Tibial artery (tissue), 4 donors: ENCODE measurements around the gene SHBG.

Experiments
- DNase-seq, 2 donors: peaks; one replicate each; pipeline ENCODE4 v3.0.0-alpha.2; 2019
- H3K27ac ChIP-seq, 2 donors: fragments of 200-600 bp; sonication (generic) in 1 of 2; 1 replicate in 1 of 2; 2 replicates in 1 of 2; pipeline ENCODE4 v1.5.1; 2018 to 2019; ENCODE audit warnings: mild to moderate bottlenecking in 1 of 2
- H3K27me3 ChIP-seq, 2 donors: fragments of 200-600 bp; sonication (generic) in 1 of 2; one replicate each; pipeline versions ENCODE4 v1.5.1 to v1.6.0; 2016 to 2019
- H3K36me3 ChIP-seq, 3 donors: fragments of 200-600 bp; sonication (generic) in 2 of 3; one replicate each; pipeline ENCODE4 v1.5.1; 2016 to 2019; ENCODE audit warnings: mild to moderate bottlenecking in 2 of 3
- H3K4me1 ChIP-seq, 4 donors: fragments of 200-600 bp; sonication (generic) in 2 of 4; 1 replicate in 3 of 4; 2 replicates in 1 of 4; pipeline ENCODE4 v1.5.1; 2016 to 2019
- H3K4me3 ChIP-seq, 2 donors: fragments of 200-600 bp; sonication (generic) in 1 of 2; 1 replicate in 1 of 2; 2 replicates in 1 of 2; pipeline ENCODE4 v1.5.1; 2018 to 2019; ENCODE audit warnings: mild to moderate bottlenecking in 2 of 2
- H3K9me3 ChIP-seq, 3 donors: fragments of 200-600 bp; sonication (generic) in 1 of 3; one replicate each; pipeline ENCODE4 v1.5.1; 2016 to 2019
- intact Hi-C: fragments of 100-400 bp; cut with DNase I; formaldehyde crosslinking; loops from one replicate; pipeline ENCODE4 v1.15.0; 2023; ENCODE audit warnings: low total_unique reads
- TF ChIP-seq, protein P1 (sequence below), 2 experiments: fragments of 200-600 bp in 1 of 2; fragments of 450-650 bp in 1 of 2; IDR thresholded peaks; one replicate each; pipeline ENCODE4 v1.5.1; 2017 to 2019; ENCODE audit warnings: antibody characterized with exemption in 2 of 2, mild to moderate bottlenecking in 1 of 2, moderate library complexity in 1 of 2

SHBG gene

GRCh38 chr17:7586673-7587419, 43.1 kb upstream of the SHBG start:
- intact Hi-C loops = no loop called here
- H3K27ac ChIP-seq = no peak overlapping the region

DNA sequence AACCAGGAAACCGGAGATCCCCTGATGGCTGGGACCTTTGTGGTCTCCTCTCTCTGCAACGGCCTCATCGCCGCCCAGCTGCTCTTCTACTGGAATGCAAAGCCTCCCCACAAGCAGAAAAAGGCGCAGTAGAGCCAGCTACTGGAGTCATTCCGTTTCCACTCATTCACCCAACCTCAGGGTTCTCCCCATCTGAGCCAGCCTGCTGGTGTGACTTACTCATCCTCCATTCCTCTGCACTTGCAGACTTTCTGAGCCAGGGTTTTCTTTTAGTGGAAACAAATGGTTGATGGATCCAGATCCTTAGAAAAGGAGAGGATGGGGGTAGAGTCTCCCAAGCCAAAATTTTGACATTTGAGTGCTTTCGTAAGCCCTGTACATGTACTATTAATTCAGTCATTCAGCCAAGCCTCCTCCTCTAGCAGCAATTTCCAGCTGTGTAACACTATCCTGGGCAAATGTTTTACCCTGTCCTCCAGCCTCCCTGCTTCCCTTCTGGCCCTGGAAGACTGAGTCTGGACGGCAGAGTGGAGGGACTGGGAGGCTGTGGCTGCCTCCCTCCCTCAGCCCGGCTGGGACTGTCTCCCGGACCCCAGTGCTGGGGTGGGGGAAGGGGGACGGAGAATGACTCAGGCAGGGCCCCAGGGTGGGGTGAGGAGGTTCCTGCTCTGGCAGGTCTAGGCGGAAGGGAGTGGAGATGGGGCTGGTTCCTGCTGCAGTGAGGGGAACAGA, 42.3 kb upstream of the SHBG start:
- H3K9me3 ChIP-seq = no peaks in the 10 kb centered on the region
- intact Hi-C loops = loop anchor here (2.0 kb wide), 1 partner anchor 69 kb away; no protein-coding TSS in a partner anchor
- H3K27ac ChIP-seq = peak overlapping the region in 1 of 2 donors; percentile 71
- H3K27me3 ChIP-seq = no peaks in the 10 kb centered on the region
- TF ChIP-seq, protein P1, sequence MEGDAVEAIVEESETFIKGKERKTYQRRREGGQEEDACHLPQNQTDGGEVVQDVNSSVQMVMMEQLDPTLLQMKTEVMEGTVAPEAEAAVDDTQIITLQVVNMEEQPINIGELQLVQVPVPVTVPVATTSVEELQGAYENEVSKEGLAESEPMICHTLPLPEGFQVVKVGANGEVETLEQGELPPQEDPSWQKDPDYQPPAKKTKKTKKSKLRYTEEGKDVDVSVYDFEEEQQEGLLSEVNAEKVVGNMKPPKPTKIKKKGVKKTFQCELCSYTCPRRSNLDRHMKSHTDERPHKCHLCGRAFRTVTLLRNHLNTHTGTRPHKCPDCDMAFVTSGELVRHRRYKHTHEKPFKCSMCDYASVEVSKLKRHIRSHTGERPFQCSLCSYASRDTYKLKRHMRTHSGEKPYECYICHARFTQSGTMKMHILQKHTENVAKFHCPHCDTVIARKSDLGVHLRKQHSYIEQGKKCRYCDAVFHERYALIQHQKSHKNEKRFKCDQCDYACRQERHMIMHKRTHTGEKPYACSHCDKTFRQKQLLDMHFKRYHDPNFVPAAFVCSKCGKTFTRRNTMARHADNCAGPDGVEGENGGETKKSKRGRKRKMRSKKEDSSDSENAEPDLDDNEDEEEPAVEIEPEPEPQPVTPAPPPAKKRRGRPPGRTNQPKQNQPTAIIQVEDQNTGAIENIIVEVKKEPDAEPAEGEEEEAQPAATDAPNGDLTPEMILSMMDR (IDR thresholded peaks at IDR 0.05) = no peak
- H3K4me1 ChIP-seq = peaks cover 6 to 43% (median 33%) of the 10 kb centered on the region in 4 donors
- H3K36me3 ChIP-seq = peaks cover 15 to 37% (median 18%) of the 10 kb centered on the region in 3 donors
- no peak overlapping the region for H3K4me3 ChIP-seq
- DNase-seq = peak in 1 of 2 donors; percentile 37

More at GRCh38 chr17:7586673-7587419, 43.1 kb upstream of the SHBG start:
- Histone ChIP-seq H3K9me3 (no peaks in the 10 kb centered on the region), H3K4me1 (peaks cover 10 to 50% (median 39%) of the 10 kb centered on the region in 4 donors), H3K36me3 (peaks cover 8 to 30% (median 11%) of the 10 kb centered on the region in 3 donors), H3K27me3 (no peaks in the 10 kb centered on the region), H3K4me3 (no peak overlapping the region)
- DNase-seq = no peak
- TF ChIP-seq, protein P1 (IDR thresholded peaks at IDR 0.05) = no peak

DNA sequence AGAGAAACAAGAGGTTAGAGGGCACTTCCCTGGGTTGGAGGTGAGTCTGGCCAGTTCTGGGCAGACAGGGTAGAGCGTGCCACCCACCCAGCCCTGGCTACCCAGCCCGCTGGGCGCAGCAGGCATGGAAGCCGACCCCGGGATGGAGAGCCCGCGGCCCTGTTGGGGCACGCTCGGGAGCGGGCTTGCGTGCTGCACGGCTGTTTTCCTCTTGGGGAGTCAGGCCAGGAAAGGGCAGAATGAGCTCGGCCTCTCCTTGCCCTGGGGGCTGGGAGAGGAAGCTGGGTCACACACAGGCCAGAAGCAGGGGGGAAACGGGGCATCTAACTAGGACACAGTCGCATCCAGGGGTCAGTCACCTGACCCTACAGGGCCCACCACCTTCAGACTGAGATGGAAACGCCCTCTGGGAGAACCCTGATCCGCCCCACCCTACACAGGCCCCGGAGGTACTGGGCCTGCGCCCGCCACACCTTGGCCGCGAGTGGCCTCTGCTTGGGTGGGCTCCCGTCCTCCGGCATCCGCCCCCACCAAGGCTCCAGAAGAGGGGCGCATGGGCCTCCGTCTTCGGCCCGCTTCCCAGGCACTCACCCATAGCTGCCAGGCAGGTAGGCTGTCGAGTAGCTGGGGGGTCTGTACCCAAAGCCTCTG, 41.3 kb upstream of the SHBG start:
- peak overlapping the region; percentile 48 to 62 for H3K4me3 ChIP-seq
- TF ChIP-seq, protein P1 (IDR thresholded peaks at IDR 0.05) = no peak
- peaks cover 26 to 48% (median 29%) of the 10 kb centered on the region in 3 donors for H3K36me3 ChIP-seq
- peaks cover 0 to 35% (median 25%) of the 10 kb centered on the region in 4 donors for H3K4me1 ChIP-seq
- no peak for DNase-seq
- H3K27ac ChIP-seq = peak overlapping the region; percentile 57 to 71
- intact Hi-C loops = loop anchor here (2.0 kb wide), 1 partner anchor 70 kb away; no protein-coding TSS in a partner anchor
- no peaks in the 10 kb centered on the region for H3K9me3 ChIP-seq
- no peaks in the 10 kb centered on the region for H3K27me3 ChIP-seq

- Histone ChIP-seq H3K27ac (peak overlapping the region; percentile 57 to 71), H3K4me1 (peaks cover 0 to 33% (median 23%) of the 10 kb centered on the region in 4 donors), H3K27me3 (no peaks in the 10 kb centered on the region), H3K9me3 (no peaks in the 10 kb centered on the region), H3K36me3 (peaks cover 32 to 55% (median 36%) of the 10 kb centered on the region in 3 donors), H3K4me3 (peak overlapping the region; percentile 48 to 62)
- TF ChIP-seq, protein P1 (IDR thresholded peaks at IDR 0.05) = peak; percentile 88
- peak; percentile 90 for DNase-seq
- intact Hi-C loops = loop anchor here (2.0 kb wide), 1 partner anchor 71 kb away; no protein-coding TSS in a partner anchor
Observed at GRCh38 chr17:7589204-7589868, 40.6 kb upstream of the SHBG start.
